Activated naive CD8-positive, alpha-beta T cell treated with anti-CD3 and anti-CD28 coated beads, Interleukin-2, amount 50 U/mL, for 16 hours (primary cell): Measurements from ENCODE around the gene CXCL17.
"Not testable (repeated sequence)": the region's sequence is repeated elsewhere in the genome, so short reads cannot be mapped to it uniquely, and the experiment has no call there.

Source experiments
- DNase-seq: peaks from one replicate; pipeline ENCODE4 v3.0.0-alpha.2; 2020; ENCODE audit warnings: low read depth, low spot score

Gene CXCL17

DNA sequence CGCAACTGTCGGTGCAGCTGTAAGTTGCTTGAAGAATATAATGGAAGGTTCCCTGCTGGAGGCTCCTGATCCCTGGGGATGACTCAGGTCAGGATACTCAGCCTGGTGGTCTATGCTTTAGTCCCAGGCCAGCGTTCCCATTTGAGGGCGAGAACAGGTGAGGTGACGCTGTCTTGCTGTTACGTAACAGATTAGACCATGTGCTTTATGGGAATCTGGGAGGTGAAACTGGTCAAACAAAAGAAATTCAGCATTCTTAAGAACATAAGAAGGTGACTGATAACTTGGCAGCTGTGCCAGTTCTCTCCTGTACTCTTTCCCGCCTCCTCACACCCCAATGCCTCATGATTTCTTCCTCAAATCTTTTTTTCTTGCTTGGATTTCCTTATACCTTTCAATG lies at the start of gene CXCL17:
TSS of gene CXCL17 (minus strand) at position 114 of the 400 bp plus-strand sequence. CDS start 114 bp downstream, outside the sequence.
- no peak for DNase-seq

- no peak for DNase-seq
Measured at GRCh38 chr19:42488783-42489521, 46.2 kb upstream of the CXCL17 start.

- no peak for DNase-seq
Measured at GRCh38 chr19:42487798-42488178, 45.0 kb upstream of the CXCL17 start.

DNA sequence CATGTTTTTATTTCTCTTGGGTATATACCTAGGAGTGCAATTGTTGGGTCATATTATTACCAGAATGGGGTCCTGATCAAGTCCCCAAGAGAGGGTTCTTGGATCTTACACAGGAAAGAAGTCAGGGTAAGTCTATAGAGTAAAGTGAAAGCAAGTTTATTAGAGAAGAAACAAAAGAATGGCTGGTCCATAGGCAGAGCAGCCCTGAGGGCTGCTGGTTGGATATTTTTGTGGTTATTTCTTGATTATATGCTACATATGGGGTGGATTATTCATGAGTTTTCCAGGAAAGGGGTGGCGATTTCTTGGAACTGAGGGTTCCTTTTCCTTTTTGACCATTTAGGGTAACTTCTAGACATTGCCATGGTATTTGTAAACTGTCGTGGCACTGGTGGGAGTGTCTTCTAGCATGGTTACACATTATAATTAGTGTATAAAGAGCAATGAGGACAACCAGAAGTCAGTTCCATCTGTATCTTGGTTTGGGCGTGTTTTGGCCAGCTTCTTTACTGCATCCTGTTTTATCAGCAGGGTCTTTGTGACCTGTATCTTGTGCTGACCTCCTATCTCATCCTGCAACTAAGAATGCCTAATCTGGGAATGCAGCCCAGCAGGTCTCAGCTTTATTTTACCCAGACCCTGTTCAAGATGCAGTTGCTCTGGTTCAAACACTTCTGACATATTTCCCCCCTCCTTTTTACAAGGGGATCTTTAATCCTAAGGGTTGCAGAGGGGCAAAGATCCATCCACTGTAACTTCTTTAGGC lies 44.5 kb upstream of the CXCL17 start:
- DNase-seq = no peak

GRCh38 chr19:42485036-42485435 lies 42.3 kb upstream of the CXCL17 start:
- not testable (repeated sequence) for DNase-seq

DNA sequence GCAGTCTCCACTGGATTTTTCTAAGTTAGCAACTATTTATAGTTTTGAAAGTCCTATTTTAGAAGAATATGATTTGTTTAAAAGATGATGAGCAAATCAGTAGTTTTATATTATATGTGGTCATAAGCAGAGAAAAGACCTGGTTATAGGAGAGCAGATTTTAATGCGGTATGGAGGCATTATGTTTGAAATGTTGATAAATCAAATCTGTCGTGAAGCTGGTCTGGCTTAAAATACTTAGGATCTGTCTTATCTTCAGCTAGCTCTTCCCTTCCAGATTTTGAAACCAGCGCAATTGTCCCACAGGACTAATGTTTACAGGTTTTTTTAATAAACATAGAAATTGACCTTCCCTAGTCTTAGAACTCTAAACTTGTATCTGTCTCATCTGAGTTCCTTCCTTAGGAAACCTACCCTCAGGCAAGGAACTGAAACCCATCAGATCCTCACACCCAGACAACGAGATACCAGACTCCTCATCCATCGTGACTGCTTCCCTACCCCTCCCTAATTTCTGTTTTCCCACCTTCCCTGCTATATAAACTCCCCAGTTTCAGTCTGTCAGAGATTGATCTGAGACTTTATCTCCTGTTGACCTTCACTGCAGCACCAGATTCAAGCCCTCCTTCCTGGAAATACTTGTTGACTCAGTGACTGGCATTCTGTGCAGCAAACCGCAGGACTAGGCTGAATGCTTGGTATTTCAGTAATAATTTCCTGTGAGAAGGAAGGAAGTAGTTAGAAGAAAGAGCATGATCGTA lies 37.8 kb upstream of the CXCL17 start:
- DNase-seq = no peak

GRCh38 chr19:42479736-42480135 lies 37.0 kb upstream of the CXCL17 start:
- no peak for DNase-seq

- no peak for DNase-seq
Measured at GRCh38 chr19:42478765-42479311, 36.1 kb upstream of the CXCL17 start.

DNA sequence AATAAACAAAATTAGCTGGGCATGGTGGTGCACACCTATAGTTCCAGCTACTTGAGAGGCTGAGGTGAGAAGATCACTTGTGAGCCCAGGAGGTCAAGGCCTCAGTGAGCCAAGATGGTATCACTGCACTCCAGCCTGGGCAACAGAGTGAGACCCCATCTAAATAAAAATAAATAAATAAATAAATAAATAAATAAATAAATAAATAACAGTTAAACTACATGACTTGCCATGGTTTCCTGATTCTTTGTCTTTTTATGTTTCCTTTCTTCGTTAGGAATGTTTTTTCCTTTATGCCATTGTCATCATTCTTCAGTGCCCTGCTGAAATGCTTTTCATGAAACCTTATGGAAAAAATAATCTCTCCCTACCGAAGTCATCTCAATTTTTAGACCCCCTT lies 35.2 kb upstream of the CXCL17 start:
- DNase-seq = no peak

GRCh38 chr19:42477117-42477516 lies 34.4 kb upstream of the CXCL17 start:
- DNase-seq = no peak

DNA sequence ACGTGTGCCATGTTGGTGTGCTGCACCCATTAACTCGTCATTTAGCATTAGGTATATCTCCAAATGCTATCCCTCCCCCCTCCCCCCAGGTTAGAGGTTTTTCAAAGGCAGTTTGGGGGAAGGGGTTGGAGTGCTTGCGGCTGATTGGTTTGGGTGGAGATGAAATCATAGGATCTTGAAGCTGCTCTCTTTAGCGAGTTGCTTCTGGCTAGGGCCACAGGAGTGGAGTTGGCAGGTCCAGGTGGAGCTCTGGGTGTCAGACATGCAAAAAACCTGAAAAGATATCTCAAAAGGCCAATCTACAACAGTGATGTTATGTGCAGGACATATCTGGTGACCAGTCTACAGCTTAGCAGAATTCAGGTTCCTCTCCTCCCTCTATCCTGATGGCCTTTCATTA lies 32.6 kb upstream of the CXCL17 start:
- DNase-seq = no peak

- DNase-seq = no peak
Measured at GRCh38 chr19:42474743-42475142, 32.0 kb upstream of the CXCL17 start.

DNA sequence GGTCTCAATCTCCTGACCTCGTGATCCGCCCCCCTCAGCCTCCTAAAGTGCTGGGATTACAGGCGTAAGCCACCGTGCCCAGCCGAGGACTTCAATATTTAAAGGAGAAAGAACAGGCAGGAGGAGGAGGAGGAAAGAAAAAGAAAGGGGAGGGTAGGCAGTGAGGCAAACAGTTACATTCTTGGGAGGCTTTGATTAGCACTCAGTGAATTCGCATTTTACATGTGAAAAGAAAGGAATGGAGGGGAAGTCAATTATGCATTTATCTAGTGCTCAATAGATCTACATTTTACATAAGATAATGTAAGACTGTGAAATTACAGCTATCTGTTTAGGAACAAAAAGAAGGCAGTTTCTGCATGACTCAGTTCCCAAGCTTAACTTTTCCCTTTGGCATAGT lies 30.9 kb upstream of the CXCL17 start:
- no peak for DNase-seq

- DNase-seq = no peak
Measured at GRCh38 chr19:42472402-42473147, 29.8 kb upstream of the CXCL17 start.

GRCh38 chr19:42471554-42472249 lies 29.0 kb upstream of the CXCL17 start:
- DNase-seq = no peak

DNA sequence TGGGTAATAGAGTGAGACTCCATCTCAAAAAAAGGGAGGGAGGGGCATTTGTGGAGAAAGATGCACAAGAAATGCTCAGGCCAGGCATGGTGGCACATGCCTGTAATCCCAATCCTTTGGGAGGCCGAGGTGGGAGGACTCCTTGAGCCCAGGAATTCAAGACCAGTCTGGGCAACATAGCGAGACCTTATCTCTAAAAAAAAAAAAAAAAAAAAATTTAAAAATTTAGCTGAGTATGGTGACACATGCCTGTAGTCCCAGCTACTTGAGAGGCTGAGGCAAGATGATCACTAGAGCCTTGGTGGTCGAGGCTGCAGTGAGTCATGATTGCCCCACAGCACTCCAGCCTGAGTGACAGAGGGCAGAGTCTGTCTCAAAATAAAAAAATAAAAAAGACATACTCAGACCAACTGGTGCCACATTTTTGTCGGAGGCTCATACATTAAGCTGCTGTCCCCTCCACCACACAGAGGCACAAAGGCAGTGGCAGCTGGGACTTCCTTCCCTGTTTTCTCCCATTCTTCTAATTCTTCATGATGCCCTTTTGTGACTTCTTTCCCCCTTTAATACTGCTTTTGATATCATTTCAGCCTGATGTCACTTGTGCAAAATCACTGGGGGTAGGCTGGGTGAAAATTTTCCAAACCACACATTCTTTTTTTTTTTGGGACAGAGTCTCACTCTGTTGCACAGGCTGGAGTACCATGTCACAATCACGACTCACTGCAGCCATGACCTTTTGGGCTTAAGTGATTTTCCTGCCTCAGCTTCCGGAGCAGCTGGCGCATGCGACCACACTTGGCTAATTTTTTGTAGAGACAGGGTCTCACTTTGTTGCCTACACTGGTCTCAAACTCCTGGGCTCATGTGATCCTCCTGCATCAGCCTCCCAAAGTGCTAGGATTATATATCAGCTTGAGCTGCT lies 26.8 kb upstream of the CXCL17 start:
- no peak for DNase-seq

GRCh38 chr19:42468273-42468796 lies 25.6 kb upstream of the CXCL17 start:
- no peak for DNase-seq

GRCh38 chr19:42467183-42467760 lies 24.5 kb upstream of the CXCL17 start:
- DNase-seq = no peak
